Stimulated activated CD4-positive, alpha-beta T cell treated with anti-CD3 and anti-CD28 coated beads, Interleukin-2, amount 100 ng/mL, for 4 hours (primary cell): ENCODE measurements around the gene KLHL22.
"Not testable (repeated sequence)": the region's sequence is repeated elsewhere in the genome, so short reads cannot be mapped to it uniquely, and the experiment has no call there.

ENCODE experiments used
- DNase-seq: peaks from one replicate; pipeline ENCODE4 v3.0.0-alpha.2; 2020; ENCODE audit warnings: low read depth

The KLHL22 gene

GRCh38 chr22:20503816-20504215, 8.2 kb upstream of the KLHL22 start:
- no peak for DNase-seq

GRCh38 chr22:20499769-20500168, 4.2 kb upstream of the KLHL22 start:
- DNase-seq = no peak

GRCh38 chr22:20498913-20499312, 3.3 kb upstream of the KLHL22 start:
- DNase-seq = no peak

- DNase-seq = no peak
These were observed 1.8 kb upstream of the KLHL22 start for GRCh38 chr22:20497426-20497825.

GRCh38 chr22:20495861-20496681, 476 bp upstream of the KLHL22 start:
- DNase-seq = peak; percentile 92

GRCh38 chr22:20491346-20491745, 4.2 kb downstream of the KLHL22 start:
- no peak for DNase-seq

GRCh38 chr22:20490941-20491307, 4.7 kb downstream of the KLHL22 start:
- DNase-seq = no peak

- DNase-seq = no peak
These were observed 5.2 kb downstream of the KLHL22 start for GRCh38 chr22:20490183-20490940.

- no peak for DNase-seq
These were observed 6.6 kb downstream of the KLHL22 start for GRCh38 chr22:20488946-20489345.

- no peak for DNase-seq
These were observed 7.9 kb downstream of the KLHL22 start for GRCh38 chr22:20487715-20488114.

- no peak for DNase-seq
These were observed 9.4 kb downstream of the KLHL22 start for GRCh38 chr22:20486229-20486628.

GRCh38 chr22:20484948-20485683, 10.5 kb downstream of the KLHL22 start:
- DNase-seq = no peak

GRCh38 chr22:20483771-20484170, 11.8 kb downstream of the KLHL22 start:
- DNase-seq = no peak

GRCh38 chr22:20483143-20483506, 12.5 kb downstream of the KLHL22 start:
- not testable (repeated sequence) for DNase-seq

GRCh38 chr22:20479612-20480196, 15.9 kb downstream of the KLHL22 start:
- no peak for DNase-seq

GRCh38 chr22:20478059-20478458, 17.5 kb downstream of the KLHL22 start:
- not testable (repeated sequence) for DNase-seq

- not testable (repeated sequence) for DNase-seq
These were observed 20.0 kb downstream of the KLHL22 start for GRCh38 chr22:20475569-20475968.

GRCh38 chr22:20475115-20475436, 20.5 kb downstream of the KLHL22 start:
- no peak for DNase-seq

- DNase-seq = no peak
These were observed 22.8 kb downstream of the KLHL22 start for GRCh38 chr22:20472629-20473442.

GRCh38 chr22:20471126-20471833, 24.3 kb downstream of the KLHL22 start:
- no peak for DNase-seq

GRCh38 chr22:20470525-20470924, 25.1 kb downstream of the KLHL22 start:
- not testable (repeated sequence) for DNase-seq
